ENCODE data around the gene FBXO9.

- TF ChIP-seq CTCF (IDR thresholded peaks at IDR 0.05) = no peak
- no peak for TF ChIP-seq POLR2A (IDR thresholded peaks at IDR 0.05)
Observed at GRCh38 chr6:53090576-53090975, 25.4 kb downstream of the FBXO9 start.
